AG09319 (cell line): Measurements from ENCODE around the gene WRAP73.
A peak's percentile ranks its signal among the peaks of the same experiment; 100 is the strongest.

Source experiments
- DNase-seq: peaks from one replicate; pipeline ENCODE4 v3.0.0-alpha.2; 2010; ENCODE audit warnings: low read depth; ENCODE audit errors: extremely low read depth
- TF ChIP-seq, protein P1 (sequence below): IDR thresholded peaks from 2 replicates; pipeline ENCODE4 v1.5.1; 2011; ENCODE audit warnings: low read depth, mild to moderate bottlenecking, inconsistent platforms, low read length, moderate library complexity

Gene WRAP73, protein sequence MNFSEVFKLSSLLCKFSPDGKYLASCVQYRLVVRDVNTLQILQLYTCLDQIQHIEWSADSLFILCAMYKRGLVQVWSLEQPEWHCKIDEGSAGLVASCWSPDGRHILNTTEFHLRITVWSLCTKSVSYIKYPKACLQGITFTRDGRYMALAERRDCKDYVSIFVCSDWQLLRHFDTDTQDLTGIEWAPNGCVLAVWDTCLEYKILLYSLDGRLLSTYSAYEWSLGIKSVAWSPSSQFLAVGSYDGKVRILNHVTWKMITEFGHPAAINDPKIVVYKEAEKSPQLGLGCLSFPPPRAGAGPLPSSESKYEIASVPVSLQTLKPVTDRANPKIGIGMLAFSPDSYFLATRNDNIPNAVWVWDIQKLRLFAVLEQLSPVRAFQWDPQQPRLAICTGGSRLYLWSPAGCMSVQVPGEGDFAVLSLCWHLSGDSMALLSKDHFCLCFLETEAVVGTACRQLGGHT

DNA sequence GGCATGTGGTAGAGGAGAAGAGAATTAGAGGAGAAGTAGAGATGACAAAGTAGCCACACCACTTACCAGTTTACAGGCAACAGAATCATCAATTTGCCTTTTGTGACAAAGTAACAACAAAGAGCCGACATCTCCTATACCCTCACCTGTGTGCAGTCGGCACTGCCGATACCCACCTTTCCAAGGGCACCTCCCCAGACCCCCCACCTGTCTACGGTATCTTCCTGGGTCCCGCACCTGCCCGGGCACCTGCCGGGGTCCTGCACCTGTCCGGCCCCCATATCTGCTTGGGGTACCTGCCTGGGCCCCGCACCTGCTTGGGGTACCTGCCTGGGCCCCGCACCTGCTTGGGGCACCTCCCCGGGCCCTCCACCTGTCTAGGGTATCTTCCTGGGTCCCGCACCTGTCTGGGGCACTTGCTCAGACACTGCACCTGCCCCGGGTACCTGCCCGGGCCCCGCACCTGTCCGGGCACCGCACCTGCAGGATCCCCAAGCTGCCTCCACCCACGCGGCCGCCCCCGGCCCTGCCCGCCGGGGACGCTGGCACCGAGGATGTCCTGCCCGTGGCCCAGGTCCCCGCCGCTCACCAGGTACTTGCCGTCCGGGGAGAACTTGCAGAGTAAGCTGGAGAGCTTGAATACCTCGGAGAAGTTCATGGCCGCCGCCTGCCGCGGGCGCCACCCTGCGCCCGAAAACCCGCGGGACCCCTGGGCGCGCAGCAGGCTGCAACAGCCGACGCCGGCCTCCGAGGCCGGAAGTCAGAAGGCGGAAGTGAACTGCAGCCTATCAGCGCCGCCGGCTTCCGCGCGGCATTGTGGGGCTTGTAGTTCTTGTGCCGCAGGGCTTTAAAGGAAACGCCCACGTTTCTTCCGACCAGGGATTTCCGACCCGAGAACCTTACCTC lies at the start of gene WRAP73:
Gene WRAP73, minus strand, starts transcription at position 762 of the 906 bp plus-strand sequence. Its CDS starts 104 bp downstream, at position 658.
- peak; percentile 66 for DNase-seq

DNA sequence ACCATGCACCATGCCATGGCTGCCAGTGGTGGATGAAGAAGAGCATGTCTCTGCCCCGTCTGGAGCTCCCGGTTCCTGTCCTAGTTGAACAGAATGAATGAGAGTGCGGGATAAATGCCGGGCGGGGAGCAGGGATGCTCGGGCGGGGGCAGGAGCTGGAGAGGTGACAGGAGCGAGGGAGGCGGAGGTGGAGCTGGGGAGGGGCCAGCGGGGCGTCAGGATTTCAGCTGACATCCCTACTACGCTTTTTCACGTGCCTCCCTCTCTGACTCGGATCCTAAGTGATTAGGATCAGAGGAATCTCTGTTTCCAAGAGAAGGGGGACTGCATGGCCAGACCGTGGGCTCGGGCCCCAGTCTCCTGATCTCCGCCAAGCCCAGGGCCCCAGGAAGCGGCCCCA lies 49.7 kb upstream of the WRAP73 start:
- DNase-seq, result no peak
- TF ChIP-seq, protein P1, sequence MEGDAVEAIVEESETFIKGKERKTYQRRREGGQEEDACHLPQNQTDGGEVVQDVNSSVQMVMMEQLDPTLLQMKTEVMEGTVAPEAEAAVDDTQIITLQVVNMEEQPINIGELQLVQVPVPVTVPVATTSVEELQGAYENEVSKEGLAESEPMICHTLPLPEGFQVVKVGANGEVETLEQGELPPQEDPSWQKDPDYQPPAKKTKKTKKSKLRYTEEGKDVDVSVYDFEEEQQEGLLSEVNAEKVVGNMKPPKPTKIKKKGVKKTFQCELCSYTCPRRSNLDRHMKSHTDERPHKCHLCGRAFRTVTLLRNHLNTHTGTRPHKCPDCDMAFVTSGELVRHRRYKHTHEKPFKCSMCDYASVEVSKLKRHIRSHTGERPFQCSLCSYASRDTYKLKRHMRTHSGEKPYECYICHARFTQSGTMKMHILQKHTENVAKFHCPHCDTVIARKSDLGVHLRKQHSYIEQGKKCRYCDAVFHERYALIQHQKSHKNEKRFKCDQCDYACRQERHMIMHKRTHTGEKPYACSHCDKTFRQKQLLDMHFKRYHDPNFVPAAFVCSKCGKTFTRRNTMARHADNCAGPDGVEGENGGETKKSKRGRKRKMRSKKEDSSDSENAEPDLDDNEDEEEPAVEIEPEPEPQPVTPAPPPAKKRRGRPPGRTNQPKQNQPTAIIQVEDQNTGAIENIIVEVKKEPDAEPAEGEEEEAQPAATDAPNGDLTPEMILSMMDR, result no peak

More for the DNA sequence above, at the start of gene WRAP73:
- TF ChIP-seq, protein P1, result peak; percentile 8; the same call in 1 of the 2 replicates

DNA sequence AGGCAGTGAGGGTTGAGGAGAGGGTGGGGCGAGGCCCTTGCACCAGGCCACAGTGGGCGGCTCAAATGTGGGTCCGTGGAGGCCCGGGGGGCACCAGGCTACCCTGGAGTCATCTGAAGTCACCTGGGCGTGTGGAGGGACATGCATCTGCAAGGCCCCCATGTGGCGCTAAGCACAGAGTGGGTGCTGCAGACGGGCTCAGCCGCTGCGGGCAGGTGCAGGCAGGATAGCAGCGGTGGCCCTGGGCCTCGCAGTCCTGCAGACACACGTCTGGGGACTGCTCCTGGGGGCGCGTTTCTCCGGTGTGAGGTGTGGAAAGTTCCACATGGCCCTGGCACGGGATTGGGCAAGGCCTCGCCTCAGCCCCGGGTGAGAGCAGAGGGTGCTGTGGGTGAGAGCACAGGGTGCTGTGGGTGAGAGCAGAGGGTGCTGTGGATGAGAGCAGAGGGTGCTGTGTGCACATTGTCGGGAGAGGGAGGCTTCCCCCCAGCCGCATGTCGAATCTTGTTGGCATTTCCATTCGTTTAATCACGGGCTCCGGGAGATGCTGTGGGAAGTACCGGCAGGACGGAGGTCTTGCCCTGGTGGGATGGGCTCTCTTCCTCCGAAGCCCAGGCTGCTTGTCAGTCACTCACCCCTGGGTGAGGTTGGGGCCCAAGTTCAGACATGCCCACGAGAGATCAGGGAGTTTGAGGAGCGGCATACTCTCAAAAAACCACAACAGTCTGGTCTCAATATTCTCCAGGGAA lies 48.9 kb upstream of the WRAP73 start:
- TF ChIP-seq, protein P1, result no peak
- no peak for DNase-seq

DNA sequence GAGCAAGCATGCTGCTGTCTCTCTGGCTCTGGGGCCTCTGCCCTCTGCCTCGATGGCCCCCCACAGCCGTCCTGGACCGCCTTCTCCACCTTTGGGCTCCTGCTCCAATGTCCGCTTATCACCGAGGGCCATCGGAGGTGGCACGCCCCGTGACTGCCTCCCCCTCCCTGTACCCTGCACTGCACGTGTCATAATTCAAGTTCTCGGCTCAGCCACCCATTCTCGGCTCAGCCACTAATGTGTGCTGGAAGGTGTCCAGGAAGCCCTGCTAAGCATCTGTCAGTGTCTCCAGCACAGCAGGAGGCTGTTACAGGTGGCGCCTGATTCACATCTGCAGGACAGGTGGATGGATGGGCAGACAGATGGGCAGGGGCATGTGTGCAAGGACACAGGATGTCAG lies 47.9 kb upstream of the WRAP73 start:
- DNase-seq, result no peak

DNA sequence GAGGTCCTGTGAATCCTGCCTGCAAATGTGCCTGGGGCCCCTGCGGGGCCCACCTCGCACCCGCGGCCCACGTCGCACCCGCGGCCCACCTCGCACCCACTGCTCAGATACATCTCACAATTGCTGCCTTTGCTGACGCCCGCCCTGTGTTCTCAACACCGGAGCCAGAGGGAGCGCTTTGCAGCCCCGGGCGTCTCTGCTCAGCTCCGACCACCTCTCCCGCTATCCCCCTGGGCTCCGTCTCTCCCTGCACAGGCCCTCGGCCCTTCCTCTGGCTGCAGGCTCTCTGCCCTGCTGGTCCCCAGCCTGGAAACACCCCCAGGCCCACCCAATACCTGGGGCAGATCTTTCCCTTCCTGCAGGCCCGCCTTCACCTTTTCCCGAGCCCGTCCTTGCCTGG lies 47.2 kb upstream of the WRAP73 start:
- no peak for DNase-seq
- TF ChIP-seq, protein P1, result no peak

More for the DNA sequence above, 47.9 kb upstream of the WRAP73 start:
- TF ChIP-seq, protein P1, result no peak

DNA sequence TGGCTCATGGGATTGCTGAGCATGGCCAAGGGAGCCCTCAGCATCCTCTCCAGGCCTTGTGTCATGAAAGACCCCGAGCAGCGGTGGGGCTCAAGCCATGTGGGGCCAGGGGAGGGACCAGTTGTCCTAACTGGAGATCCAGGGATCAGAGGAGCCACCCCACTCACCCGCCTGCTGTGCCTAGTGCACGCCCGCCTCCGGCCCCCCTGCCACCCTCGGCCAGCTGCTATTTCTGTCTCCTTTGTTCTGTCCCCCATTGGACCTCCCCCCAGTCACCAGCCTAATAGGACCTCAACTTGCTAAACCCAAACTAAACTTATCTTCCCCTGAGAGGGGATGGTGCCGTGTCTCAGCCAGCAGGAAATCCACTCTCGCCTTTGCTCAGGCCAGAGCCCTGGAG lies 46.8 kb upstream of the WRAP73 start:
- DNase-seq, result no peak
- TF ChIP-seq, protein P1, result no peak
